Fibroblast of the aortic adventitia (primary cell): Measurements from ENCODE around the gene BIRC2. TPM values are rescaled to one million over a fixed set of nuclear protein-coding genes. Genes with fewer than 3 reads are reported as not detected.

Source experiments
- DNase-seq: peaks from one replicate; pipeline ENCODE4 v3.0.0-alpha.2; 2010; ENCODE audit warnings: low read depth
- H3K4me3 ChIP-seq: 2 replicates; pipeline ENCODE4 v1.5.1; 2011; ENCODE audit warnings: low read depth, mild to moderate bottlenecking, control low read depth, low read length, moderate library complexity
- total RNA-seq: library from RNA; depleted of rRNA; stranded (reverse); fragments of >200 nt; gene quantifications from 2 replicates; pipeline ENCODE4 v1.2.3, GENCODE V29; 2012; ENCODE audit warnings: low replicate concordance
- TF ChIP-seq, protein P1 (sequence below): IDR thresholded peaks from 2 replicates; pipeline ENCODE4 v1.5.1; 2011; ENCODE audit warnings: mild to moderate bottlenecking, low read length, control low read depth, inconsistent platforms; ENCODE audit not compliant: insufficient read depth

The BIRC2 gene
- total RNA-seq, 1 donor: 68.7 TPM

DNA sequence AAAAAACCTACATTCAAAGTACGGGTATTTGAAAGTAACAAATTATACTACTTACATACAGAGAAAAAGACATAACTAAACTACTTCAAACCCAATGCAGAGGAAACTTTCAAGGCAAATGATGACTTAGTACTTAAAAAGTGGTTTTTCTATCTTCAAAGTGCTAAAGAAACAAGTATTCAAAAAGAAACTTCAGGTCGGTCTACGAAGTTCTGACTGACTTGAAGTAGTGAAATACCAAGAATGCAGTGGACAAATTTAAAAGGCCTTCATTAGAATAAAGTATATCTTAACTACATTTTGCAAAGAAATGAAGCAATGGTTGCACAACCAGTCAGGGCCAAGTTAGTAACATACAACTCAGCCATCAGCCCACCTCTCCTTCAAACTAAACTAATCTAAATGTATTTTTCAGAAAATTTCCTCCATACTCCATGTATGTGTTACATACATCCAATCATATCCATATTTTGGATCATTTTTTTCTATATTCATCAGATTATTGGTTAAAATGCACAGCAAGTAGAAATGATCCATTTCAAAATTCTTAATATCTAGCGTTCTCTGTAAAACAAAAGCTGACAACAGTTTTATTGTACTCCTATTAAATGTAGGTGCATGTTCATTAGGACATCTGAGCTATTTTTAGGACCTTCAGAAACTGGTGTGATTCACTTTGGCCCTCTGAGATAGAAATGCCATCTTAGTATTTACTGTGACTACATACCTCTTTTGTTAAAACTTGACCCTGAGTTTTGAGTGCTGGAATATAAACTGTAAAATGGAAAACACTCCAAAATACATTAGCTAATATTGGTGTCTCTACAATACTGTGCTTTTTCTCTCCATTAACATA lies 49.9 kb downstream of the BIRC2 start:
- TF ChIP-seq, protein P1, sequence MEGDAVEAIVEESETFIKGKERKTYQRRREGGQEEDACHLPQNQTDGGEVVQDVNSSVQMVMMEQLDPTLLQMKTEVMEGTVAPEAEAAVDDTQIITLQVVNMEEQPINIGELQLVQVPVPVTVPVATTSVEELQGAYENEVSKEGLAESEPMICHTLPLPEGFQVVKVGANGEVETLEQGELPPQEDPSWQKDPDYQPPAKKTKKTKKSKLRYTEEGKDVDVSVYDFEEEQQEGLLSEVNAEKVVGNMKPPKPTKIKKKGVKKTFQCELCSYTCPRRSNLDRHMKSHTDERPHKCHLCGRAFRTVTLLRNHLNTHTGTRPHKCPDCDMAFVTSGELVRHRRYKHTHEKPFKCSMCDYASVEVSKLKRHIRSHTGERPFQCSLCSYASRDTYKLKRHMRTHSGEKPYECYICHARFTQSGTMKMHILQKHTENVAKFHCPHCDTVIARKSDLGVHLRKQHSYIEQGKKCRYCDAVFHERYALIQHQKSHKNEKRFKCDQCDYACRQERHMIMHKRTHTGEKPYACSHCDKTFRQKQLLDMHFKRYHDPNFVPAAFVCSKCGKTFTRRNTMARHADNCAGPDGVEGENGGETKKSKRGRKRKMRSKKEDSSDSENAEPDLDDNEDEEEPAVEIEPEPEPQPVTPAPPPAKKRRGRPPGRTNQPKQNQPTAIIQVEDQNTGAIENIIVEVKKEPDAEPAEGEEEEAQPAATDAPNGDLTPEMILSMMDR: no peak
- DNase-seq: peak; percentile 9
- no peak overlapping the region for H3K4me3 ChIP-seq

DNA sequence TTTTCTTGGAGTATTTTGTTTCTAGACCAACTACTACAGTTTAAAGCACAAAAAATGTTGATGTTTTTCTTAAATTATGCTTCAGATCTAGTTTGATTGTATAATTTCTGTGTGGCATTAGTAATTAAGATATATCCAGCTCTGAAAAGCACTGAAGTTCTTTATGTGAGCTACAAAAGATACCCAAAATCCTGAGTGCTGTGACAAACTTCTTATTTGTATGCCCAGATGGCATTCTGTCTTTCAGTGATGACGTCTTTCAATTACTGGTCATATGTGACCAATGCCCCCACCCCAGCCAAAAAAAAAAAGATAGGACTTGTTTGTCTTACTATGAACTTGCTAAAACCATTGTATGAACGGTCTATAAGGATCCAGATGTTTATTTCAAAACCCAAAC lies 51.3 kb downstream of the BIRC2 start:
- TF ChIP-seq, protein P1: no peak
- H3K4me3 ChIP-seq: no peak overlapping the region
- DNase-seq: no peak

DNA sequence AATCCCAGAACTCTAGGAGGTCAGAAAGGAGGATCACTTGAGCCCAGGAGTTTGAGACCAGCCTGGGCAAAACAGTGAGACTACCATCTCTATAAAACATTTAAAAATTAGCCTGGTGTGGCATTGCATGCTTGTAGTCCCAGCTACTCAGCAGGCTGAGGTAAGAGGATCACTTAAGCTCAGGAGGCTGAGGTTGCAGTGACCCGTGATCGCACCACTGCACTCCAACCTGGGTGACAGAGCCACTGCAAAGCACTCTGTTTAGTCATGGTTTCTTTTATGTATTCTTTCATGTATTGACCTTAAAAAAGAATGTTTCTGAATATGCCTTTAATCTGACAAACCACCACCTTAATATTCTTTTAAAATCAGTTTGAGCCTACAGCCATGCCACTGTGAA lies 52.2 kb downstream of the BIRC2 start:
- DNase-seq: no peak
- no peak overlapping the region for H3K4me3 ChIP-seq
- TF ChIP-seq, protein P1: no peak

DNA sequence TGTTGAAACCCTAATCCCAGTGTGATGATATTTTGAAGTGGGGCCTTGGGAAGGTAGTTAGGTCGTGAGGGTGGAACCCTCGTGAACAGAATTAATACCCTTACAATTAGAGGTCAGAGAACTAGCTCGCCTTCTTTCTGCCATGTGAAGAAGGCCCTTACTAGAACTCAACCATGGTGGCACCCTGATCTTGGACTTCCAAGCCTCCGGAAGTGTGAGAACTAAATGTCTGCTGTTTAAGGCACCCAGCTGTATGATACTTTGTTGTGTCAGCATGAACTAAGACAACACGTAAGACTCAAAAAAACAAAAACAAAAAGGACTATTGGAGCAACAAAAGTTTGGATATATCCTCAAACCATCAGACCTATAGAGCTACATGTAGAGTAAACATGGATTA lies 53.6 kb downstream of the BIRC2 start:
- H3K4me3 ChIP-seq: no peak overlapping the region
- TF ChIP-seq, protein P1: no peak
- no peak for DNase-seq

DNA sequence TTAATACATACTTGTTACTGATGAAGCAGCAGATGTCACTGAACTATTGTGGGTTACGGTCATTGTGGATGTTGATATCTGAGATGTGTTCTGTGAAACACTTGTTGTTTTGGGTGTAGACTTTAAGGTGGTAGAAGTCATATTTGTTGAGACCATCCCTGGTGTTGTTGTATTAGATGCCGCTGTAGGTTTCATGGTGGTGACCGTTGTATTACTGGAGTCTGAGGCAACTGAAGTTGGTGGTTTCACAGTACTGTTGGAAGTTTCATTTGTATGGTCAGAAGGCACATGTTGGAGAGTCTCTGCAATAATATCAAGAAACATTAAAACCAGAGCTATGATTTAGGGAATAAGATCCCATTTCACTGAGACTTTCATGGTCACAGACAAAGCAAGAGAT lies 54.9 kb downstream of the BIRC2 start:
- TF ChIP-seq, protein P1: no peak
- DNase-seq: no peak
- H3K4me3 ChIP-seq: no peak overlapping the region

DNA sequence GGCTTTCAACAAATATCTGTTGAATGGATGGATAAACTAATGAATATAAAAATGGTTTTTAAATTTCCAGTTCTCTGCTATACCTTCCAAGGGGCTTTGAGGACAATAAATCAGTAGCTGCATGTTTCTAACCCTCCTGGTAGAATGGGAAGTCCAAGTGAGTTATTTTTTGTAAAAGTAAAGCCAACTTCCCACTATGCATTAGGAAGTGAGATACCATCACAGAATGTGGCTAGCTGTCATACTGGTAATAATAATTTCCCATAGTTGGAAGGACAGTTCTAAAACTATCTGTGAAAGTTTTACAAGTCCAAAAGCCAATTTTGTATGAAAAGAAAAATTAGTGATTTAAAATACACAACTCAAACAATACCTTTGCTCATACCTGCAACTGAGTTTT lies 55.5 kb downstream of the BIRC2 start:
- TF ChIP-seq, protein P1: no peak
- DNase-seq: no peak
- H3K4me3 ChIP-seq: no peak overlapping the region

DNA sequence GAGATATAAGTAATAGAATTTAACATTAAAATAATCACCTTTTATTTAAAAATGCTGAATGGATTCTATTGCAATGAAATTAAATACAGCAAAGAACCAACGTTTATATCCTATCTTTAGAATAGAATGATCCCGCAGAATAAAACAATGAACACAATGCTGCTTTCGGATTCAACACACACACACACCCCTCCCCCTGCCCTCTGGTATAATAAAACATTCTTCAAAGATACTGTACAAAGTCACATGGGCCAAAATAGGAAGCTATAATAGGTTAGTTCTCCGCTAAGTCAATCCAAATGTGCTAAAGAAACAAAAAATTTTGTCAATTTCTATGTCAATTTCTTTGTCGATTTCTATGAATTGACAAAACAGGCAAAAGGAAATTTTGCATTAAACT lies 58.5 kb downstream of the BIRC2 start:
- no peak for DNase-seq
- TF ChIP-seq, protein P1: no peak
- no peak overlapping the region for H3K4me3 ChIP-seq
